A549 (cell line): ENCODE data around the gene SNAI1. TPM values are rescaled to one million over a fixed set of nuclear protein-coding genes. Genes with fewer than 3 reads are reported as not detected.

ENCODE experiments used
- ATAC-seq, 2 experiments: fragments of 200-7000 bp in 1 of 2; fragments of >200 bp in 1 of 2; cut with Nextera tagmentation in 1 of 2; cut with Tn5 transposase in 1 of 2; 3 replicates each; pipeline versions ENCODE4 v1.8.0 to v1.9.1; 2018 to 2020; ENCODE audit warnings: mild to moderate bottlenecking in 1 of 2, moderate library complexity in 1 of 2
- CTCF ChIA-PET: fragments of 300-600 bp; sonication (Branson Sonifier 250); formaldehyde crosslinking; extraction: SDS; loops from one replicate; lab custom pipeline; 2021; ENCODE audit warnings: antibody characterized with exemption, inconsistent platforms; lab: Yijun Ruan, JAX
- POLR2A ChIA-PET: fragments of 350-600 bp; formaldehyde crosslinking; extraction: SDS; loops from one replicate; lab custom pipeline; 2021; ENCODE audit warnings: antibody characterized with exemption, inconsistent platforms; lab: Yijun Ruan, JAX
- DNase-seq, 2 experiments: peaks; one replicate each; pipeline versions ENCODE4 v3.0.0 to v3.0.0-alpha.2; 2011 to 2016; ENCODE audit warnings: low read depth in 1 of 2, low spot score in 1 of 2
- FAIRE-seq: peaks from 2 replicates; lab custom pipeline; 2011; peaks lifted over from hg19 to GRCh38; lab: Jason Lieb, UNC
- H3K27ac ChIP-seq, 2 experiments: fragments of >200 bp; sonication (Bioruptor Twin); formaldehyde crosslinking; 3 replicates each; pipeline ENCODE4 v1.5.1; 2016 to 2017
- H3K4me1 ChIP-seq: fragments of >200 bp; sonication (Bioruptor Twin); formaldehyde crosslinking; 3 replicates; pipeline ENCODE4 v1.6.1; 2016
- H3K4me2 ChIP-seq: fragments of >200 bp; sonication (Bioruptor Twin); formaldehyde crosslinking; 3 replicates; pipeline ENCODE4 v1.6.1; 2016
- H3K4me3 ChIP-seq: fragments of >200 bp; sonication (Bioruptor Twin); formaldehyde crosslinking; 3 replicates; pipeline ENCODE4 v1.5.1; 2016
- H3K9me3 ChIP-seq: fragments of >200 bp; sonication (Bioruptor Twin); formaldehyde crosslinking; 3 replicates; pipeline ENCODE4 v1.6.1; 2016
- CHD4 ChIP-seq: fragments of 200-600 bp; sonication (generic); IDR thresholded peaks from 2 replicates; pipeline ENCODE4 v1.6.1; 2016; ENCODE audit warnings: antibody characterized with exemption, mild to moderate bottlenecking, borderline replicate concordance
- FOXS1 ChIP-seq: fragments of 250-450 bp; sonication (Bioruptor Pico); IDR thresholded peaks from 2 replicates; pipeline ENCODE4 v1.5.0; 2020; ENCODE audit warnings: mild to moderate bottlenecking, moderate library complexity
- HMGXB4 ChIP-seq: fragments of 250-450 bp; sonication (Bioruptor Pico); IDR thresholded peaks from 2 replicates; pipeline ENCODE4 v1.5.0; 2021; ENCODE audit warnings: mild to moderate bottlenecking, moderate library complexity, borderline replicate concordance
- NR3C1 ChIP-seq: fragments of >200 bp; sonication (Bioruptor Twin); formaldehyde crosslinking; IDR thresholded peaks from 3 replicates; pipeline ENCODE4 v1.6.1; 2017
- PHF8 ChIP-seq: fragments of 200-600 bp; sonication (generic); IDR thresholded peaks from 2 replicates; pipeline ENCODE4 v1.6.1; 2016; ENCODE audit warnings: low read depth, mild to moderate bottlenecking, antibody characterized with exemption, moderate library complexity, borderline replicate concordance
- RAD21 ChIP-seq, 2 experiments: fragments of >200 bp in 1 of 2; sonication (Bioruptor Twin) in 1 of 2; formaldehyde crosslinking in 1 of 2; IDR thresholded peaks in 1 of 2; conservative IDR thresholded peaks in 1 of 2; 2 replicates in 1 of 2; 3 replicates in 1 of 2; pipeline ENCODE4 v1.6.1; 2012 to 2018; ENCODE audit warnings: inconsistent platforms in 1 of 2
- RFX5 ChIP-seq: fragments of 450-650 bp; IDR thresholded peaks from 2 replicates; pipeline ENCODE4 v1.7.1; 2014; ENCODE audit warnings: antibody characterized with exemption, mild to moderate bottlenecking, moderate library complexity
- TP53 ChIP-seq: fragments of 250-450 bp; sonication (Bioruptor Pico); IDR thresholded peaks from 2 replicates; pipeline ENCODE4 v1.5.0; 2021; ENCODE audit warnings: mild to moderate bottlenecking, moderate library complexity
- ZC3H11A ChIP-seq: fragments of 450-650 bp; IDR thresholded peaks from 2 replicates; pipeline ENCODE4 v1.6.1; 2014; ENCODE audit warnings: antibody characterized with exemption, mild to moderate bottlenecking
- WGBS: methylation state at CpG from one replicate; pipeline ENCODE4 v1.1.6; 2017; ENCODE audit errors: missing lambda C conversion rate; 5-methylcytosine and 5-hydroxymethylcytosine counted together
- polyA plus RNA-seq, 4 experiments: library from polyadenylated mRNA; depleted of rRNA in 3 of 4; stranded (reverse); fragments of >200 nt; fragmentation: RNase III in 1 of 4; extraction: RNeasy Plus Mini Kit Qiagen cat#74134 plus additional on column Dnase treatment in 1 of 4; gene quantifications; 2 replicates in 3 of 4; 3 replicates in 1 of 4; pipeline ENCODE4 v1.2.3, GENCODE V29; 2011 to 2017
- small RNA-seq, 6 experiments: library from RNA; depleted of rRNA; stranded (forward); fragments of <200 nt; gene quantifications; one replicate each; pipeline ENCODE3, GENCODE V24; 2012
- TF ChIP-seq, protein P1 (sequence below): fragments of 150-350 bp; IDR thresholded peaks from 2 replicates; pipeline ENCODE4 v1.6.1; 2014; ENCODE audit warnings: low read depth, mild to moderate bottlenecking, low read length

The SNAI1 gene
- polyA plus RNA-seq, 2 of the 4 experiments (the other 2 are of a cell fraction): 7.0 to 11.1 TPM

DNA sequence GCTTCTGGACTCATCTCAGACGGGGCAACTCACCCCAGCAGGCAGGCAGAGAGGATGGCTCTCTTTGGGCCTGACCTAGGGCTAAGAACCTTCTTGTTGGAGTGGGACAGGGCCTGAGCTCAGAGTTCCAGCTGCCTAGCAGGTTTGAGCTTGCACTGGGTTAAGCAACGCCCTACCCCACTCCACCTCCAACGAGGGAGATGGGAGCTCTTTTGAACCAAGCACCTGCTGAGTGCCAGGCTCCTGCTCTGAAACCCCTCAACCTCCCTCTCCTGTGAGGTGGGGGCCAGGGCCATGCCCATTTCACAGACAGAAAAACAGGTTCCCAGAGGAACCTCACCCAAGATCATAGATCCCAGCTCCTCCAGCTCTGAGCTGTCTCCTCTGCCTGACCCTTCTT lies 54.3 kb downstream of the SNAI1 start:
- ATAC-seq: no peak
- Histone ChIP-seq H3K9me3 (no peaks in the 10 kb centered on the region), H3K27ac (peak overlapping the region; percentile 29 to 65; a peak in 5 of 6 replicates), H3K4me1 (peaks cover 46% of the 10 kb centered on the region), H3K4me3 (no peak overlapping the region), H3K4me2 (no peak overlapping the region)
- TF ChIP-seq PHF8 (no peak), FOXS1 (no peak), ZC3H11A (no peak), HMGXB4 (CRISPR knock-in tag) (no peak)
- CTCF ChIA-PET: interaction anchor here (0.7 to 7.4 kb wide), 9 partner anchors 9 to 426 kb away, joined by 3 to 66 read pairs (median 5); no protein-coding TSS in a partner anchor
- POLR2A ChIA-PET: interaction anchor here (0.6 kb wide), 1 partner anchor 76 kb away, joined by 4 read pairs; no protein-coding TSS in a partner anchor
- 84% methylated on average over 3 of the region's 3 CpGs for WGBS
- FAIRE-seq: no peak
- no peak for DNase-seq

GRCh38 chr20:50037575-50037974 lies 54.8 kb downstream of the SNAI1 start:
- Histone ChIP-seq H3K4me3 (no peak overlapping the region), H3K27ac (peak overlapping the region; percentile 29 to 65; a peak in 4 of 6 replicates), H3K4me1 (peaks cover 45% of the 10 kb centered on the region), H3K9me3 (no peaks in the 10 kb centered on the region), H3K4me2 (no peak overlapping the region)
- TF ChIP-seq RFX5 (no peak), NR3C1 (no peak), CHD4 (no peak)
- TF ChIP-seq, protein P1, sequence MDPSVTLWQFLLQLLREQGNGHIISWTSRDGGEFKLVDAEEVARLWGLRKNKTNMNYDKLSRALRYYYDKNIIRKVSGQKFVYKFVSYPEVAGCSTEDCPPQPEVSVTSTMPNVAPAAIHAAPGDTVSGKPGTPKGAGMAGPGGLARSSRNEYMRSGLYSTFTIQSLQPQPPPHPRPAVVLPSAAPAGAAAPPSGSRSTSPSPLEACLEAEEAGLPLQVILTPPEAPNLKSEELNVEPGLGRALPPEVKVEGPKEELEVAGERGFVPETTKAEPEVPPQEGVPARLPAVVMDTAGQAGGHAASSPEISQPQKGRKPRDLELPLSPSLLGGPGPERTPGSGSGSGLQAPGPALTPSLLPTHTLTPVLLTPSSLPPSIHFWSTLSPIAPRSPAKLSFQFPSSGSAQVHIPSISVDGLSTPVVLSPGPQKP: no peak
- ChIA-PET CTCF (interaction anchor here (0.7 to 7.4 kb wide), 9 partner anchors 9 to 427 kb away, joined by 3 to 66 read pairs (median 4); no protein-coding TSS in a partner anchor), POLR2A (no interaction called here)
- WGBS: 80% methylated on average over 7 of the region's 7 CpGs
- ATAC-seq (no peak), FAIRE-seq (no peak), DNase-seq (no peak)

DNA sequence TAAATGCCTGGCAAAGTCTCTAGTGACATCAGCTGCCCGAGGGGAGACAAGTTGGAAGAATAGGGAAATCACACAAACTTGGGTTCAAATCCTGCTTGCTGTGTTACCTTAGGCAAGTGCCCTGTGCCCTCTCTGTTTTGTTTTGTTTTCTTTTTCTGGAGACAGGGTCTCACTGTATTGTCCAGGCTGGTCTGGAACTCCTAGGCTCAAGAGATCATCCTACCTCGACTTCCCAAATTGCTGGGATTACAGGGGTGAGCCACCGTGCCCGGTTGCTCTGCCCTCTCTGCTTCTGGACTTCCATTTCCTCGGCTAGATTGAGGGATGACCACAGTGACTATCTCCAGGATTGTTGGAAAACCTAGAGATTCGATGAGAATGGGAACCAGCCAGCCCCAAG lies 55.4 kb downstream of the SNAI1 start:
- 51% methylated on average over 6 of the region's 6 CpGs for WGBS
- POLR2A ChIA-PET: no interaction called here

More for the DNA sequence above, 55.4 kb downstream of the SNAI1 start:
- no peak overlapping the region for H3K4me3 ChIP-seq
- DNase-seq (no peak), ATAC-seq (no peak), FAIRE-seq (no peak)
- no peak overlapping the region for H3K4me2 ChIP-seq
- H3K27ac ChIP-seq: peak overlapping the region in 1 of 2 experiments; percentile 65; a peak in 3 of 6 replicates
- H3K9me3 ChIP-seq: no peaks in the 10 kb centered on the region
- no peak for TF ChIP-seq TP53 (CRISPR knock-in tag)
- TF ChIP-seq RAD21 (conservative IDR thresholded peaks at IDR 0.05 in 1 of 2, IDR thresholded peaks at IDR 0.05 in 1 of 2): no peak
- peaks cover 39% of the 10 kb centered on the region for H3K4me1 ChIP-seq
- CTCF ChIA-PET: interaction anchor here (0.5 to 7.4 kb wide), 5 partner anchors 33 to 428 kb away, joined by 3 to 66 read pairs (median 4); no protein-coding TSS in a partner anchor

Small RNA genes within 50 kb of the gene (small RNA-seq; reads per million reads assigned to genes)
- 0 reads per million in 6 experiments for gene RF00017
- gene RNU6-147P: 0 reads per million in 6 experiments

Other genes with a start within 250 kb of the SNAI1 start
- 5.0 and 7.4 TPM in 2 replicates for gene SLC9A8, start 170.2 kb upstream of the SNAI1 start, polyA plus RNA-seq (2011; rRNA removed)
- 7.9 to 9.5 TPM (median 7.9 TPM) in 3 replicates for gene SLC9A8, start 170.2 kb upstream of the SNAI1 start, polyA plus RNA-seq (2017; fragmentation: RNase III; extraction: RNeasy Plus Mini Kit Qiagen cat#74134 plus additional on column Dnase treatment)
- gene SPATA2, start 67.5 kb upstream of the SNAI1 start, polyA plus RNA-seq (2011; rRNA removed): 4.9 and 5.1 TPM in 2 replicates
- 4.7 to 5.1 TPM (median 4.7 TPM) in 3 replicates for gene SPATA2, start 67.5 kb upstream of the SNAI1 start, polyA plus RNA-seq (2017; fragmentation: RNase III; extraction: RNeasy Plus Mini Kit Qiagen cat#74134 plus additional on column Dnase treatment)
- gene RNF114, start 46.6 kb upstream of the SNAI1 start, polyA plus RNA-seq (2011; rRNA removed): 44.8 and 67.8 TPM in 2 replicates
- 43.1 to 47.0 TPM (median 44.0 TPM) in 3 replicates for gene RNF114, start 46.6 kb upstream of the SNAI1 start, polyA plus RNA-seq (2017; fragmentation: RNase III; extraction: RNeasy Plus Mini Kit Qiagen cat#74134 plus additional on column Dnase treatment)
- gene UBE2V1, start 130.2 kb downstream of the SNAI1 start, polyA plus RNA-seq (2011; rRNA removed): 114 and 141 TPM in 2 replicates
- gene UBE2V1, start 130.2 kb downstream of the SNAI1 start, polyA plus RNA-seq (2017; fragmentation: RNase III; extraction: RNeasy Plus Mini Kit Qiagen cat#74134 plus additional on column Dnase treatment): 129 to 143 TPM (median 130 TPM) in 3 replicates
- 24.5 and 33.5 TPM in 2 replicates for gene PEDS1, start 170.7 kb downstream of the SNAI1 start, polyA plus RNA-seq (2011; rRNA removed)
- gene PEDS1, start 170.7 kb downstream of the SNAI1 start, polyA plus RNA-seq (2017; fragmentation: RNase III; extraction: RNeasy Plus Mini Kit Qiagen cat#74134 plus additional on column Dnase treatment): 23.1 to 26.5 TPM (median 25.8 TPM) in 3 replicates
- gene CEBPB, start 207.8 kb downstream of the SNAI1 start, polyA plus RNA-seq (2011; rRNA removed): 35.9 and 45.4 TPM in 2 replicates
- 58.9 to 74.0 TPM (median 66.6 TPM) in 3 replicates for gene CEBPB, start 207.8 kb downstream of the SNAI1 start, polyA plus RNA-seq (2017; fragmentation: RNase III; extraction: RNeasy Plus Mini Kit Qiagen cat#74134 plus additional on column Dnase treatment)